ENCODE measurements around the gene CTRL.
"Not testable (repeated sequence)": the region's sequence is repeated elsewhere in the genome, so short reads cannot be mapped to it uniquely, and the experiment has no call there.

Gene CTRL

GRCh38 chr16:67923414-67924116, 8.1 kb downstream of the CTRL start:
- no peak for DNase-seq (ENCODE audit: low read depth)

DNA sequence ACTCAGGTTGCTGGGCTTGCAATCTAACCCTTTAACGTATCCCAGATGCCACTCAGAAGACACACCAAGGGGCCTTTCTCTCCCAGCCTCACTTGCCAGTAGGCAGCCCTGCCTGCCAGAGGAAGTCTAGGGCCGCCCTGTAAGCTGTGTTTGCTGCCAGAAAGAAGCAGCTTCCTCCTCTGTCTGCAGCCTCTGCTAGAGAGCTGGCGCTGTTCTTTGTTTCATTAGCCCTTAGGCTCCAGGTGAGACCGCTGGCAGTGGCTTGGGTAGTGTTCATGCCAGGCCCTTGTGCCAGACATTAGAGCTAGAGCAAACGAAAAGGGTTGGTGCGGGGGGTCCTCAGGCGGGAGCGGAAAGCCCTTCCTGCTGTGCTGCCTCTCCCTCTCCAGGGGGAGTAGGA, 8.9 kb downstream of the CTRL start:
- DNase-seq (ENCODE audit: low read depth), result no peak

DNA sequence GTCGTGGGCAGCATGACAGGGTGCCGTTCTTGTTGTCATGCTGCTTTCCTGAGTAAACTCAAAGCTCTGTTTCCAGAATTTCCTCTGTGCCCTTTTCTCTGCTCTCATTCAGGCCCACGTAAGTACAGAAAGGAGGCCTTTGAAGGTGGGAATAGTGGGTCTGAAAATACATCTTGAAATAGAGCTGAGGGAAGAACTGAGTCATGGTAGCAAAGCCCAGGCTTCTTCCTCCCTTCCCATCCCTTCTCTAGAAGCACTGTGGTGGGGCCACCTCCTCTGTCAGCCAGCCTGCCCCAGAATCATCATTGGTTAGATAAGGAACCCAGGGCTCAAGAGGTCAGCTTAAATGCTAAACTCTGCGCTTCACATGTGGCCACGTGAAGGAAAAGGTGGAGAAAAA, 9.4 kb downstream of the CTRL start:
- DNase-seq (ENCODE audit: low read depth), result peak; percentile 45

DNA sequence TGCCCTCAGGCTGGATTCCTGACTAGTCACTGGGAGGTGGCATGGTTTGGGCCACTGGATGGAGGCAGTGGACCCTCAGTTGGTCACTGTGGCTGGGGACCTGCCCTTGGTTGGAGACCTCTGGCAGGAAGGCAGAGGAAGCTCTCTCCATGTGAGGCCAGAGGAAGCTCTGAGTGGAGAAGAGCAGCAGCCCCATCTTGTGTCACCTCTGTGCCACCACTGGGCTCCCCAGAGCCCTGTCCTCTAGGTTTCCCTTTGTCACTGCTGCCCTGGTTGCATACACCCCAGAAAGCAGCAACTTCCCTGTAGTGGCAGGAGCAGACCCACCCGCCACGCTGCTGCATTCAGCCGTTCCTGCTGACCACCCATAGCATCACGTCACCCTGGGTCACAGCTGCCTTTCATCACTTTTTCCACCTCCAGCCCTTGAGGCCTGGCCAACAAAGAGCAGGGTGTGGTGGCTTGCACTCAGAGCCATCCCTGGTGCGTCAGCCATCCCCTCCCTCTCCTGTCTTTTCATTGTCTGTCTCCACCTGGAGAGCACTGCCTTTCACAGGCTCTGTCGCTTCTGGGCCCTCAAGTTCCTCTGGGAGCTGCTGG, 11.9 kb downstream of the CTRL start:
- no peak for DNase-seq (ENCODE audit: low read depth)

GRCh38 chr16:67917852-67918236, 13.8 kb downstream of the CTRL start:
- peak; percentile 87 for DNase-seq (ENCODE audit: low read depth)

- no peak for DNase-seq (ENCODE audit: low read depth)
Observed at GRCh38 chr16:67917140-67917851, 14.4 kb downstream of the CTRL start.

- no peak for DNase-seq (ENCODE audit: low read depth)
Observed at GRCh38 chr16:67915831-67916723, 15.6 kb downstream of the CTRL start.

GRCh38 chr16:67915496-67915769, 16.2 kb downstream of the CTRL start:
- DNase-seq (ENCODE audit: low read depth), result not testable (repeated sequence)

DNA sequence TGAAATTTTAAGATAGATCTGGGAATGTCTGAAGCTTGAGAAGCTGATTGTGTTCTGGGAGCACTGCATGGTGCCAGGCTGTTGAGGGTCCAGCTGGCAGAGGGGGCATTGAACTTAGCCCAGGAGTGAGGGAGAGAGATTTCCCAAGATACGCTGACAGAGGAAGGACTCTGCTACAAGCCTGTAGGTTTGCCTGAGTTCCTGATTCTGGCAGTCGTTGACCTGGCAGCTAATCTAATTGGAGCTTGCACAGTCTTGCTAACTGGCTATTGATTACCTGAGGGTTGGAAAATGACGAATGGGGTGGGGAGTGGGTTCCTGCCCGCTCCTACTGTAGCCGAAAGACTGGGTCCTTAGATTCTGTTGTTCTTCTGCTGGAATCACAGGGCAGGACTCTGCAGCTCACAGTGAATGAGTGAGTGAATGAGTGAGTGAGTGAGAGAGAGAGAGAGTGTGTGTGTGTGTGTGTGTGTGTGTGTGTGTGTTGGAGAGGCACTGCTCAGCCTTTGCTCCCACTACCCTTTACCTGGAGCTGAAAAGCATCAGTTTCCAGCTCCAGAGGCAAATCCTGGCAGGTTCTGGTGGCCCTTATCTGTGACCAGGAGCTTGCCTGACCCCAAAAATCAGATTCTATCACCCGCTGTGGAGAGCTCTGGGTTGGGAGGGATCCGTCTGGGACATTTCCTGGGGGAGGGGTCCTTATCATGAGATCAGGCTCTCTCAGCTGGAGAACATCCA, 16.7 kb downstream of the CTRL start:
- no peak for DNase-seq (ENCODE audit: low read depth)

GRCh38 chr16:67910158-67910557, 21.5 kb downstream of the CTRL start:
- peak; percentile 58 for DNase-seq (ENCODE audit: low read depth)

DNA sequence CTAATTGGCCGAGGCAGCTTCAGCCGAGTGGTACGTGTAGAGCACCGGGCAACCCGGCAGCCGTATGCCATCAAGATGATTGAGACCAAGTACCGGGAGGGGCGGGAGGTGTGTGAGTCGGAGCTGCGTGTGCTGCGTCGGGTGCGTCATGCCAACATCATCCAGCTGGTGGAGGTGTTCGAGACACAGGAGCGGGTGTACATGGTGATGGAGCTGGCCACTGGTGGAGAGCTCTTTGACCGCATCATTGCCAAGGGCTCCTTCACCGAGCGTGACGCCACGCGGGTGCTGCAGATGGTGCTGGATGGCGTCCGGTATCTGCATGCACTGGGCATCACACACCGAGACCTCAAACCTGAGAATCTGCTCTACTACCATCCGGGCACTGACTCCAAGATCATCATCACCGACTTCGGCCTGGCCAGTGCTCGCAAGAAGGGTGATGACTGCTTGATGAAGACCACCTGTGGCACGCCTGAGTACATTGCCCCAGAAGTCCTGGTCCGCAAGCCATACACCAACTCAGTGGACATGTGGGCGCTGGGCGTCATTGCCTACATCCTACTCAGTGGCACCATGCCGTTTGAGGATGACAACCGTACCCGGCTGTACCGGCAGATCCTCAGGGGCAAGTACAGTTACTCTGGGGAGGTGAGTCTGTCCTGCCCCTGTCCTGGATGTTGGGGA, 22.5 kb downstream of the CTRL start:
- DNase-seq (ENCODE audit: low read depth), result no peak

- DNase-seq (ENCODE audit: low read depth), result no peak
Observed at GRCh38 chr16:67907397-67908180, 24.1 kb downstream of the CTRL start.

DNA sequence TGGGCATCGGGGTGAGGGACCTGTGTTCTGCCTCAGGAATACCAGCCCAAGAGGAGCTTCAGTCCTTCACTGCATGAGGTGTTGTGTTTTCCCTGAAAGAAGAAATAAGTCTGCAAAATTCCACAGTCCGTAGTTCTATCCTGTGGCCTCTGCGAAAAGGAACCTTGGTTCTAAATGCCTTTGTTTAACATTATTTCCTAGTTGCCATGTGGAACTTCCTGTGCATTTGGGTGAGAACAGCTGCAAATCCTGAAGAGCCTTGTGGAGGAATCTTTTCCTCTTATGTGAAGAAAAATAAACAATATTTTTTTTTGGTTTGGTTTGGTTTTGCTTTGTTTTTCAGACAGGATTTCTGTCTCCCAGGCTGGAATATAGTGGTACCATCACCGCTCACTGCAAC, 28.8 kb downstream of the CTRL start:
- no peak for DNase-seq (ENCODE audit: low read depth)

DNA sequence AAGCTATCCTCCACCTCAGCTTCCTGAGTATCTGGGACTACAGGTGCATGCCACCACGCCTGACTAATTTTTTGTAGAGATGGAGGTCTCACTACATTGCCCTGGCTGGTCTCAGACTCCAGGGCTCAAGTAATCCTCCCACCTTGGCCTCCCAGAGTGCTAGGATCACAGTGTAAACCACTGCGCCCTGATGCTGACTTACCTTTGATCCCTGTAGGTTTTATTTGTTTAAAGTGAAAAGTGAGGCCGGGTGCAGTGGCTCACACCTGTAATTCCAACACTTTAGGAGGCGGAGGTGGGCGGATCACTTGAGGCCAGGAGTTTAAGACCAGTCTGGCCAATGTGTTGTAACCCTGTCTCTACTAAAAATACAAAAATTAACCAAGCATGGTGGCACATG, 29.9 kb downstream of the CTRL start:
- no peak for DNase-seq (ENCODE audit: low read depth)

DNA sequence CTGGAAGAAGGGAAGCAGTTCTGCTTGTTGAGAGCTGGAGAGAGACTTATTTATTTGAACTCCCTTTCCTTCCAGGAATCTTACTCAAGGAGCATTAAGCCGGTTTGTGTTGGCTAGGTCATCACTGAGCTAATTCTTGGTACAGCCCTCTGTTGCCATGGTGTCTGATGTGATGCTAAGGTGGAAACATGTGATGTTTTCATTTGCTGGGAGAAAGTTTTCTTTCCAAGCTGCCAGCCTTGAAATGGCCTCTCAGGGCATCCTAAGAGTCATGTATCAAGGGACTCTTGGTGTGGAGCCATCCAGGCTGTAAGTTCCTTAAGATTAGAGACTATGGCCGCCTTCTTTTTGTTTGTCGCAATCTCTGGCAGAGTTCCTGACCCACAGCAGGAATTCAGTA, 34.4 kb downstream of the CTRL start:
- DNase-seq (ENCODE audit: low read depth), result peak; percentile 71

DNA sequence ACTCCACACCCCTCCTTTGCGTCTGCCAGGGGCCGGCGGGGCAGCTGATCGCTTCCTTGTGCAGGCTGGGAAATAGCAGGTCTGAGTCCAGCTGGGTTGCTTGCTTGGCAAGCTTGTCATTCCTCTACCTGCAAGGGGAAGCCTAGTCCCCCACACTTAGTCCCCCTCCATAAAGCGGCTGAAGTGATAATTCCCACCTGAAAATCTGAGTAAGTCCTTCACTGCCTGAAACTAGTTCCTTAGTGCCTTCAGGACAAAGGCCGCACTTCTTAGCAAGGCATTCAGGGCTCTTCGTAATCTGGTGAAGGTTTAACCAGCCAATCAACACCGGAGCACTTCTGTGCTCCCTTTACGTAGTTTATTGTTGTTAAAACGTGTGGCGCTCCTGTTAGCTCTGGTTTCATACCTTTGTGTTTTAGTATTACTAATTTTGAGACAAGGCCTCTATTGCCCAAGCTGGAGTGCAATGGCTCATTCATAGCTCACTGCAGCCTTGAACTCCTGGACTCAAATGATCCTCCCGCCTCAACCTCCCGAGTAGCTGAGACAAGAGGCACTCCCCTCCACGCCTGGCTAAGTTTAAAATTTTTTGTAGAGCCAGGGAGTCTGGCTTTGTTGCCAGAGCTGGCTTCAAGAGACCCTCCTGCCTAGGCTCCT, 37.8 kb downstream of the CTRL start:
- peak; percentile 40 for DNase-seq (ENCODE audit: low read depth)

GRCh38 chr16:67892899-67893742, 38.5 kb downstream of the CTRL start, which contains the start of gene PSKH1:
TSS of gene PSKH1 (plus strand) at chr16:67893254. CDS start at chr16:67908750, 15,496 bp downstream.
- peak; percentile 97 for DNase-seq (ENCODE audit: low read depth)

DNA sequence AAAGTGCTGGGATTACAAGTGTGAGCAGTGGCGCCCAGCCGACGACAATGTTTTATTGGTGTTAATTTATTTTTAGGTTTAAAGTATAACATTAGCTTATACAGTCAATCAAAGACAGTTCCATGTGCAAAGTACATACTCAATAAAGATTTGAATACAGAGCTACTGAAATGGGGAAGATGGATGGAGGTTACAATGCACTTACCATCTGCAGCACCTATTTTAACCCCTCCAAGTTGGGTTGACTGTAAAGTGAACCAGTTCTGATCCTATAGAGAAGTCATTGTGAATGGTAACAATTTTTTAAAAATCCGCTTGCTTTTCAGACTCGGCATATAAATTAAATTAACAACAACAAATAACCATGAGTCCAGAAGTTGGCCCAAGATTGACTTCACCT, 39.3 kb downstream of the CTRL start:
- DNase-seq (ENCODE audit: low read depth), result no peak

DNA sequence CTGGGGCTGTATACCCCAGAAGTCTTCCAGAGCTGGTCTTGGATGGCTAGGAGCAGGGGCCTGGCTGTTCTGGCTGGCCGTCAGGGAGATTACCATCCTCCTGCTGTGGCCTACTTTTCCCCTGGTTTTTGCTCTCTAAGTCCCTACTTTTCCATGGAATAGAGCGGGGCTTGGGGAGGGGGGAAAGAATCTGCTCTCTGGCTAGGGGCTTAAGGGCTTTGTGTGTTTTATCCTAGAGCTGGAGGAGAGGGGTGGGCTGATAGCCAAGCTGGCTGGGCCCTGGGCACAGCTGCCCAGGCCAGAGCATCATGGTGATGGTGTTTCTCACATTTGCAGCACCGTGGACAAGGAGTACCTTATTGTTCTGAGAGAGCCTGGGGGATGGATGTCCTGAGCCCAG, 43.3 kb downstream of the CTRL start:
- DNase-seq (ENCODE audit: low read depth), result no peak
